Bronchial epithelial cell (primary cell): ENCODE data around the gene SMAD3. TPM values are rescaled to one million over a fixed set of nuclear protein-coding genes. Genes with fewer than 3 reads are reported as not detected.
A peak's percentile ranks its signal among the peaks of the same experiment; 100 is the strongest.

Experiments
- DNase-seq: peaks from one replicate; pipeline ENCODE4 v3.0.0-alpha.2; 2010; ENCODE audit warnings: low read depth
- FAIRE-seq: peaks from 2 replicates; lab custom pipeline; 2011; peaks lifted over from hg19 to GRCh38; lab: Jason Lieb, UNC
- H3K27me3 ChIP-seq: 2 replicates; pipeline ENCODE4 v1.5.1; 2011; ENCODE audit warnings: low read length; ENCODE audit not compliant: control insufficient read depth, insufficient read depth
- H3K36me3 ChIP-seq: 2 replicates; pipeline ENCODE4 v1.5.1; 2011; ENCODE audit warnings: low read length; ENCODE audit not compliant: control insufficient read depth, insufficient read depth
- H3K4me3 ChIP-seq: 2 replicates; pipeline ENCODE4 v1.5.1; 2011; ENCODE audit warnings: mild to moderate bottlenecking, low read depth, low read length, control low read depth
- total RNA-seq: library from RNA; depleted of rRNA; stranded (reverse); fragments of >200 nt; gene quantifications from 2 replicates; pipeline ENCODE4 v1.2.1, GENCODE V29; 2014
- TF ChIP-seq, protein P1 (sequence below): IDR thresholded peaks from 2 replicates; pipeline ENCODE4 v1.5.1; 2011; ENCODE audit warnings: mild to moderate bottlenecking, moderate library complexity, low read length, control low read depth, inconsistent platforms; ENCODE audit not compliant: insufficient read depth, severe bottlenecking

Gene SMAD3
- total RNA-seq, 1 donor from 2014 or later, result 9.5 TPM

- no peak overlapping the region for H3K4me3 ChIP-seq
- H3K27me3 ChIP-seq, result no peaks in the 10 kb centered on the region
- H3K36me3 ChIP-seq, result peaks cover 3% of the 10 kb centered on the region
- FAIRE-seq (peak; percentile 50), DNase-seq (peak; percentile 98)
- TF ChIP-seq, protein P1, sequence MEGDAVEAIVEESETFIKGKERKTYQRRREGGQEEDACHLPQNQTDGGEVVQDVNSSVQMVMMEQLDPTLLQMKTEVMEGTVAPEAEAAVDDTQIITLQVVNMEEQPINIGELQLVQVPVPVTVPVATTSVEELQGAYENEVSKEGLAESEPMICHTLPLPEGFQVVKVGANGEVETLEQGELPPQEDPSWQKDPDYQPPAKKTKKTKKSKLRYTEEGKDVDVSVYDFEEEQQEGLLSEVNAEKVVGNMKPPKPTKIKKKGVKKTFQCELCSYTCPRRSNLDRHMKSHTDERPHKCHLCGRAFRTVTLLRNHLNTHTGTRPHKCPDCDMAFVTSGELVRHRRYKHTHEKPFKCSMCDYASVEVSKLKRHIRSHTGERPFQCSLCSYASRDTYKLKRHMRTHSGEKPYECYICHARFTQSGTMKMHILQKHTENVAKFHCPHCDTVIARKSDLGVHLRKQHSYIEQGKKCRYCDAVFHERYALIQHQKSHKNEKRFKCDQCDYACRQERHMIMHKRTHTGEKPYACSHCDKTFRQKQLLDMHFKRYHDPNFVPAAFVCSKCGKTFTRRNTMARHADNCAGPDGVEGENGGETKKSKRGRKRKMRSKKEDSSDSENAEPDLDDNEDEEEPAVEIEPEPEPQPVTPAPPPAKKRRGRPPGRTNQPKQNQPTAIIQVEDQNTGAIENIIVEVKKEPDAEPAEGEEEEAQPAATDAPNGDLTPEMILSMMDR, result no peak
Measured at GRCh38 chr15:67105065-67105951, 39.9 kb downstream of the SMAD3 start.

- Histone ChIP-seq H3K36me3 (peaks cover 5% of the 10 kb centered on the region), H3K4me3 (no peak overlapping the region), H3K27me3 (no peaks in the 10 kb centered on the region)
- FAIRE-seq (no peak), DNase-seq (no peak)
- TF ChIP-seq, protein P1, result no peak
Measured at GRCh38 chr15:67105991-67106763, 40.8 kb downstream of the SMAD3 start.

DNA sequence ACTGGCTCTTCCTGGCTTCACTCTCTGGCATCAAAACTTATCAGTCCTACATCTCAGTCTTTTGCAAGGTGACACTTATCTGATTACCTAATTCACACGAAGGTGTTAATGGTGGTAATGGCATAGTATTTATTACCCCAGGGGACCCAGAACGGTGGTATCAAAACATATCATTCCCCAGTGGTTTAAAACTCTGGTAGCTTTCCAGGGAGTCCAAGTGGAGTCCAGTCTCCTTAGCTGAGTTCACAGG, 41.3 kb downstream of the SMAD3 start:
- FAIRE-seq (no peak), DNase-seq (no peak)
- Histone ChIP-seq H3K4me3 (no peak overlapping the region), H3K27me3 (no peaks in the 10 kb centered on the region), H3K36me3 (peaks cover 5% of the 10 kb centered on the region)
- TF ChIP-seq, protein P1, result no peak

GRCh38 chr15:67107014-67107812, 41.8 kb downstream of the SMAD3 start:
- TF ChIP-seq, protein P1, result no peak
- Histone ChIP-seq H3K27me3 (no peaks in the 10 kb centered on the region), H3K36me3 (peaks cover 5% of the 10 kb centered on the region), H3K4me3 (no peak overlapping the region)
- DNase-seq (peak; percentile 99), FAIRE-seq (no peak)

- DNase-seq (no peak), FAIRE-seq (no peak)
- Histone ChIP-seq H3K36me3 (peaks cover 3% of the 10 kb centered on the region), H3K4me3 (no peak overlapping the region), H3K27me3 (no peaks in the 10 kb centered on the region)
- TF ChIP-seq, protein P1, result no peak
Measured at GRCh38 chr15:67108122-67108961, 42.9 kb downstream of the SMAD3 start.
